ENCODE data around the gene KRT78. TPM values are rescaled to one million over a fixed set of nuclear protein-coding genes. Genes with fewer than 3 reads are reported as not detected.
"Not testable (repeated sequence)": the region's sequence is repeated elsewhere in the genome, so short reads cannot be mapped to it uniquely, and the experiment has no call there.

KRT78 gene, protein sequence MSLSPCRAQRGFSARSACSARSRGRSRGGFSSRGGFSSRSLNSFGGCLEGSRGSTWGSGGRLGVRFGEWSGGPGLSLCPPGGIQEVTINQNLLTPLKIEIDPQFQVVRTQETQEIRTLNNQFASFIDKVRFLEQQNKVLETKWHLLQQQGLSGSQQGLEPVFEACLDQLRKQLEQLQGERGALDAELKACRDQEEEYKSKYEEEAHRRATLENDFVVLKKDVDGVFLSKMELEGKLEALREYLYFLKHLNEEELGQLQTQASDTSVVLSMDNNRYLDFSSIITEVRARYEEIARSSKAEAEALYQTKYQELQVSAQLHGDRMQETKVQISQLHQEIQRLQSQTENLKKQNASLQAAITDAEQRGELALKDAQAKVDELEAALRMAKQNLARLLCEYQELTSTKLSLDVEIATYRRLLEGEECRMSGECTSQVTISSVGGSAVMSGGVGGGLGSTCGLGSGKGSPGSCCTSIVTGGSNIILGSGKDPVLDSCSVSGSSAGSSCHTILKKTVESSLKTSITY
- not detected for total RNA-seq
- long read RNA-seq, result 0 reads

DNA sequence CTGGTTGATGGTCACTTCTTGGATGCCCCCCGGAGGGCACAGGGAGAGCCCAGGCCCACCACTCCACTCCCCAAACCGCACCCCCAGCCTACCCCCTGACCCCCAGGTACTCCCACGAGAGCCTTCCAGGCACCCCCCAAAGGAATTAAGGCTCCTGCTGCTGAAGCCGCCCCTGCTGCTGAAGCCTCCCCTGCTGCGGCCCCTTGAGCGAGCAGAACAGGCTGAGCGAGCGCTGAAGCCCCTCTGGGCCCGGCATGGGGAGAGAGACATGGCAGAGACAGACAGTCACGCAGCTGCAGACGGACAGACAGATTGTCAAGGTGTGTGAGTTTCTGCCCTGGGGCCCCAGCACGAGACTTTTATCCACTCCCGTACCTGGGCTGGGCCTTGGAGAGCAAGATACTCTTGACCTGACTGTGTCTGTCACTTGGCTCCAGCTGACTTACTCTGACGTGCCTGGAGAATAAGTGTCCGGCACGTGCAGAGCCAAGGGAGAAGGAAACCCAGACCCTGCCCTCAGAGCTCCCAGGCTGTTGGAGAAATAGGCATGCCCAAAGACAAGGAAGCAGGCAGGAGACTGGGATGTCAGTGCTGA, at the start of gene KRT78:
TSS of gene KRT78 (minus strand) at position 334 of the 595 bp plus-strand sequence. CDS start at position 270, 64 bp downstream.
- ATAC-seq, result no peak

DNA sequence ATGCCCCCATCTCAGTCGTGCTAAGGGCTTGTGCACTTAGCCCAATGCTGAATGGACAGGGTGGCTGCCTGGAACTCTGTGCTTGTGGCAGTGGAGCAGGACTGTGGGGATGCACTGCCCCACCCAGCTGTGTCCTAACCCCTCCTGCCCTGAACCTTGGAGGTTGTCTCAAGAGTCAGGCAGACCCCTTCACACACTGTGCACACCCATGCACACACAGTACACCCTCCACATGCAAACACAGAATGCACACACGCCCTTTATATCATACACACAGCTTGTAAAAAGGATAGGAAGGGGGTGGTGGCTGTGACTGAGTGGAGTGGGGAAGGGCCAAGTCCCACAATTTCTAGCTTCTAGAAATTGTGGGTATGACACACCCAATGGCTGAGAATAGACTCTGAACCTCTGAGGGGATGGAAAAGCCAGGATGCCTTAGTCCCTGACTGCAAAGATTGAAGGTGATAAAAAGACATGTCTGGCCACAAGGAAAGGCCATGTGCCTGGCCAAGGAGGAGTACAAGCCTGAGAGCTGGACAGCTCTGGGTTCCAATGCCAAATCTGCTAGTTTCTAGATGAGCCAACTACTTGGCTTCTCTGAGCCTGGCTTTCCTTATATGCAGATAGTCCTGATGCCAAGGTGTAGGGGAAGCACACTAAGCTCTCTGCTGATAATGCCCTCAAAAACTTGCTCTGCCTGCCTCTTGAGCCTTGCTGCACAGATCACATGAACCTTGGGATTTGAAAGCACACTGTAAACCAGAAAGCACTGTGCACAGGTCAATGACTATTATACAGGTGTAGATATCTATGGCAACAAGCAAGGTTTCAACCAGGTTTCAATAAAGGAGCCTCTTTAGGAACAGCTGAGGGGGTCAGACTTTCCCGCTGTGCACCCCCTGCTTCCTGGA, 47.7 kb upstream of the KRT78 start:
- intact Hi-C loops (cut with DNase I, micrococcal nuclease), result no loop called here
- peak; percentile 58 to 74 for DNase-seq
- ATAC-seq, result peak; percentile 54

More for the DNA sequence above, at the start of gene KRT78:
- DNase-seq, result no peak
- intact Hi-C loops (cut with DNase I, micrococcal nuclease), result no loop called here

DNA sequence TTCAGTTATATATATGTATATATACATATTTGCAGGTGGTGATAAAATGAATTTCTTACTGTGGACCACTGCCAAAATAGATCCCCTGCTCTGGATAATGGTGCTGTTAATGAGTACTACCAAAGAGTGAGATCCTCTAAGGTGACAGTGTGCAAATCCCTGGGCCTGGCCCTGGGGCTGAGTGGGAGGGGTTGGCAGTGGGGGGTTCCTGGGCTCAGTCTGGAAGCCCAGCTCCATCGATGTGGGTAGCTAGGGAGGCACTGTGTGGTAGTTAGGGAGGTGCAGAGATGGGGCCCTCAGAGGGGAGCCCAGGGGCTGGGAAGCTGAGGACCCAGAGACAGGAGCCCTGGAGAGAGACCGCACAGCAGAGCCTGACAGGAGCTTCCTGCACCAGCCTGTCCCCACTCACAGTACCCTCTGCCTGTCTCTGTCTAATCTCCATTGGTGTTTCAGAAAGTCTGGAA, 47.0 kb upstream of the KRT78 start:
- peak in 1 of 2 donors; percentile 28 for DNase-seq
- intact Hi-C loops (cut with DNase I, micrococcal nuclease), result no loop called here
- peak; percentile 14 for ATAC-seq

DNA sequence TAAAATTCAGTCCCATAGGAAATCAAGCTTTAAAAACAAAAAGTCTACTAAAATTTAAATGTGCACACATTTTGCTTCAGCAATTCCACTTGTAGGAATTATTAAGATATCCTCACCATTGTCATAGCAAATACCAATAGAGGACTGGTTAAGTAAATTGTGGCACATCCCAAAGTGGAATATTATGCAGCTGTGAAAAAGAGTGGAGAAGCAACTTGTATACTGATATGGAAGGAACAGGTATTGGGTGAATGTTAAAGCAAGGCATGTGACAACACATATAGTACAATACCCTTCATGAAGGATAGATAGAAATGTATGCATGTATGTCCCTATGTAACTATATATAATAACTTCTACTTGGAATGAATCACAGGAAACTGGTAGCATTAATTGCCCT, 44.2 kb upstream of the KRT78 start:
- no peak for DNase-seq
- no peak for ATAC-seq
- intact Hi-C loops (cut with DNase I, micrococcal nuclease), result no loop called here

DNA sequence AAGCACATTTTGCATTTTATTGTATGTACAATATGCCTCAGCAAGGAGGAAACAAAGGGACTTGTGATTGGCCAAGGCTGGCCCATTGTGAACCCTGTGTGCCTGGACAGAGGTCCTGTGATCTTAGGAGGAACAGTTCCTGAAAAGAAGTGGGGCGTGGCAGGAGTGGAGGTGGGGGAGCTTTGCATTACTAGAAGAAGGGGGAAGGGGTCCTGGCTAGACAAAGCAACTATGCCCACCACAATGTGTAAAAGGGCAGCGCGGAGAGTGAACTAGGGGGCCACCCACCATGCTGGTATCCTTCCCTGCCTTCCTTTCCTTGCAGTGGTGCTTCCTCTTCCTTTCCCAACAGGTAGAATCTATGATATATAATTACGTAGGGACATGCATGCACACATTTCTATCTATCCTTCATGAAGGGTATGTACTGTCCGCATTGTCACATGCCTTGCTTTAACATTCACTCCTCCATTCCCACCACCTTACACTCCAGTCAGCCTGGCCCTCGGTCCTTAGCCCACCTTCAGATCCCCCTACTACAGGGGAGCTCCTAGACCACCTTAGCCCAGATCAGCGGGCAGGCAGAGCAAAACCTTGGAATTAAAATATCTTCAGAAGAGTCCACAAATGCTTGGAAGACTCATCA, 43.5 kb upstream of the KRT78 start:
- DNase-seq (peak in 1 of 2 donors; percentile 56), ATAC-seq (no peak)
- intact Hi-C loops (cut with DNase I, micrococcal nuclease), result no loop called here

DNA sequence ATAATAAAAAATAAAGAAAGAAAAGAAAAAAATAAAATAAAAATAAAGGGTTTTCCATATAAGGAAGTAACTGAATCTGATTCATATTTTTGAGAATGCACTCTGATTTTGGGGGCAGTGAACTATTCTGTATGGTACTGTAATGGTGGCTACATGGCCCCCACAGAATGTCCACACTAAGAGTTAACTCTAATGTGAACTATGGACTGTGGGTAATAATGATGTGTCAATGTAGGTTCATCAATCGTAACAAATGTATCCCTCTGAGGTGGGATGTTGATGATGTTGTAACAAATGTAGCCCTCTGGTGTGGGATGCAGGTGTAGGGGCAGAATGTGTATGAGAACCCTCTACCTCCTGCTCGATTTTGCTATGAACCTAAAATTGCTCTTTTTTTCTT, 42.2 kb upstream of the KRT78 start:
- ATAC-seq (no peak), DNase-seq (no peak)
- intact Hi-C loops (cut with DNase I, micrococcal nuclease), result no loop called here

DNA sequence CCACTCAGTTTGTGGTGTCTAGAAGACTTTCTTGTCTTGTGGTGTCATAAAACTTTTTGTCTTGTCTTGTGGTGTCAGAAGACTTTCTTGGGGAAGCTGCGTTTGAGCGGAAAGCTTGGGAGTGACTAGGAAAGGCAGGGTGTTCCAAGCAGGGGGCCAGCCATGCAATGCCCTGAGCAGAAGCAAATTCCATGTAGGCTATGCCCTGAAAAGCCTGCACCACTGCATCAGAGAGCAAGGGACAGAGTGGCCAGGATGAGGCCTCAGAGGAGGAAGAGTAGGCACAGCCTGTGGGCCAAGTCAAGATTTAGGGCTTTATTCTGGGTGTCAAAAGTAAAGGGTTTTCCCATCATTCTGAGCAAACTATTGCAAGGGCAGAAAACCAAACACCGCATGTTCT, 41.6 kb upstream of the KRT78 start:
- ATAC-seq, result no peak
- no peak for DNase-seq
- intact Hi-C loops (cut with DNase I, micrococcal nuclease), result no loop called here

DNA sequence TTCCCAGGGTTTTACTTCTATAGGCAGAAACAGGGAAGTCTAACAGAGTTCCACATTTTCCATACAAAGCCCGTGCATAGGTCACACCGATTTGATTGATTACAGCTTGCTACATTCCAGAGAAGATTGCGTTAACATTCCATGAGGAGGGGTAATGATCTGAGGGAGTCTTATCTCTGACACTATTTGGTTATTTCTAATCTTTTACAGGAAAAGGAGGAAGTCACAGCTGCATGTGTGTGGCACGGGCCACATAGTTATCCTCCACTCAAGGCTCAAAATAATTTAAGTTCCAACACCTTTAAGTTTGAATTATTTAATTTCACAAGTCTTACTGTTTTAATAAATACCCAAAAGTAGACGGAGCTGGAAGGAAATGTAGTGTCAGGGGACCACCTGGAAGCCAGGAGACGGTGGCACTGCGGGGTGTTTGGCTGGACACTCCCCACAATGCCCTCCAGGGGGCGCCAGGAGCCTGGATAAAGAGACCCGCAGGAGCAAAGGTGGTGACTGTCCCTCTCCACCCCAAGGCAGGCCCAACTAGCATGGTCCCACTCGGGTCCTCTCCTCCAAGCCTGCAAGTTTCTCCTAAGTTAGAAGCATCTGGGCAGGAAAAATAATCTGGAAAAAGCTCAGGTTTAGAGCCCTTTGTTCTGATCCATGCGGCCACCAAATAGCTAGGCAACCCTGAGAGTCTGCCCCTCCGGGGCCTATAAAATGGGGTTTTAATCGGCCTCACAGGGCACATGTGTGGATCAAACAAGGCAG, 35.9 kb upstream of the KRT78 start:
- DNase-seq, result peak; percentile 76 to 86
- intact Hi-C loops (cut with DNase I, micrococcal nuclease), result loop anchor here (2.0 to 10.0 kb wide), 3 partner anchors 93 to 300 kb away; no protein-coding TSS in a partner anchor
- peak; percentile 71 for ATAC-seq

DNA sequence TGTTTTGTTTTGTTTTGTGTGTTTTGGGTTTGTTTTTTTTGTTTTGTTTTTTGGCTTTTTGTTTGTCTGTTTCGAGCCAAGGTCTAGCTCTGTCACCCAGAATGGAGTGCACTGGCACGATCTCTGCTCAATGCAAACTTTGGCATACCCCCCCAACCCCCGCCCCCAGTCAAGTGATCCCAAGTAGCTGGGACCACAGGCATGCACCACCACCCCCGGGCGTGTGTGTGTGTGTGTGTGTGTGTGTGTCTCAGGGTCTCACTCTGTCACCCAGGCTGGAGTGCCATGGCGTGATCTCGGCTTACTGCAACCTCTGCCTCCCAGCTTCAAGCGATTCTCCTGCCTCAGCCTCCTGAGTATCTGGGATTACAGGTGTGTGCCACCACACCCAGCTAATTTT, 31.7 kb upstream of the KRT78 start:
- DNase-seq, ATAC-seq: not testable (repeated sequence)
- intact Hi-C loops (cut with DNase I, micrococcal nuclease), result loop anchor here in 1 of 2 donors (10.0 kb wide), 1 partner anchor 296 kb away; no protein-coding TSS in a partner anchor

DNA sequence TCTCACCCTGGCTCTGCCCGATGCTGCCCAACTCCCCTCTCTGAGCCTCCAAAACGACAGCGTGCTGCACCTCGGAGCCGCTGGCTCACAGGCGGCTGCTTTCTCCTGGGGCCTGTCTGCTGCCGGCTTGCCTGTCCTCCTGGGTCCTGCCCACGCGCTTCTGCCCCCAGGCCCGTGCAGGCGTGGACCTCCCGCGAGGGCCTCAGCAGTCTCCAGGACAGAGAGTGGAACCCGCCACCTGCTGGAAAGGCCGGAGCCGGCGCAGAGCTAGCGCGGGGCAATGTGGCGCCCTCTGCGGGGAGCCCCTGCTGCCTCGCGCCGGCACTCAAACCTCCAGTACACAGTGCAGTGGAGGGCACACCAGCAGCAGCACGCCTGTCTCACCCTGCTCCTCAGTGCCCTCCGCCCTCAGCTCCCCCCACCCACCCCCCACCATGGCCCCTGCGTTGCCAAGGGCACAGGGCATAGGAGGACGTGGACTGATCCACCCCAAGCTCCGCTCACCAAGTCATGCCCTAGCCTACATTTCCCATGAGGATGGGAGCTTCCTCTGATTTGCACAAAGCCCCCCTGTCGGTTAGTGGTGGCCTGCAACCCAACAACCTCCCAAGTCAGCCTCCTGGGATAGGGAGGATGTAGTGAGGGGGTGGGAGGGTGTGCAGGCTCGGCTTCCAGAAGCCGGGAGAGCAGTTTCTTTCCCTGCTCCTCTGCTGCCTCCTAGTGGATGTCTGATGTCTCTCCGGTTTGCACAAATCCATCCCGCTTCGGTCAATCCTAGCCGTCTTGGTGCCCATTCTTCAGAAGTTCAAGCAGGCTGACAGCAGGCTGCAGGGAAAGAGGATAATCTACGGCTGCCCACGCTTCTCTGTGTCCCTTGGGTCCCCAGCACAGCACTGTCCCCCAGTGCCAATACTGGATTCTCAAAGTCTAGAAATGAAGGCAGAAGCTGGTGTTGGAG, 30.9 kb upstream of the KRT78 start:
- ATAC-seq, result peak; percentile 77
- DNase-seq, result peak; percentile 80 to 89
- intact Hi-C loops (cut with DNase I, micrococcal nuclease), result loop anchor here (5.0 to 10.0 kb wide), 4 partner anchors 295 to 722 kb away; no protein-coding TSS in a partner anchor

DNA sequence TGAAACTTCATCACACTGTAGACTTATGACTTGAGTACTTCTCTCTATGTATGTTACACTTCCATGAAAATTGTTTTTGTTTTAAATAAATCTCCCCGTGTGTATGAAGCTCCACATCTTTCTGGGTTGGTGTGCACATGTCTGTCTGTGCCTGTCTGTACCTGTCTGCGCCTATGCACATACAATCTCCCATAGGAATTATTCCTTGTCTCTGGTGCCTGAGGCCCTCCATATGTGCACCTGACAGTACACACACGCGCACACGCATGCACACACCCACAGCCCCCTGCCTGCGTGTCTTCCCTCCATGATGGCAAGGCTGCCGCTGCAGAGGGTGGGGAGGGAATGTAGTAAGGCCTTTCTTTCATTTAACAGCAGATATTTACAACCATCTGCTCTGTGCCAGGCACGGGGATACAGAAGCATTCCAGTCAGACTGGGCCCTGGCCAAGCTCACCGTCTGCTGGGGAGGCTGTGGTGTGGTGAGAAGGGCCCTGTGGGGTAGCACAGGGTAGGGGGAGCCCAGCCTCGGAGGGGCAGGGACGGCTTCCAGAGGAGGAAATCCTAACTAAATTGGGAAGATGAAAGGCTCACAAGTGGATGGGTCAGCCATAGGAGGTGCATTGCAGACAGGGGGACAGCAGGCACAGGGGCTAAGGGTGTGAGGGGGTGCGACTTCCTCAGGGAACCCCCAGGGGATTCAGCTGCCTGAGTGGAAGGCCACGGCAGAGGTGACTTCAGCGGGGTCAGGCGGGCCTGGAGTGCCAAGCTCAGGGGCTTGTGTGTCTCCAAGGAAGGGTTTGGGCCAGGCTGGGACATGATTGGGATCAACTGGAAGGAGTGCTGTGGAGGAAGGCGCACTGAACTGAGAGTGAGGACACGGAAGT, 30.0 kb upstream of the KRT78 start:
- DNase-seq (peak in 1 of 2 donors; percentile 33), ATAC-seq (no peak)
- intact Hi-C loops (cut with DNase I, micrococcal nuclease), result loop anchor here in 1 of 2 donors (5.0 kb wide), 3 partner anchors 296 to 721 kb away; no protein-coding TSS in a partner anchor

DNA sequence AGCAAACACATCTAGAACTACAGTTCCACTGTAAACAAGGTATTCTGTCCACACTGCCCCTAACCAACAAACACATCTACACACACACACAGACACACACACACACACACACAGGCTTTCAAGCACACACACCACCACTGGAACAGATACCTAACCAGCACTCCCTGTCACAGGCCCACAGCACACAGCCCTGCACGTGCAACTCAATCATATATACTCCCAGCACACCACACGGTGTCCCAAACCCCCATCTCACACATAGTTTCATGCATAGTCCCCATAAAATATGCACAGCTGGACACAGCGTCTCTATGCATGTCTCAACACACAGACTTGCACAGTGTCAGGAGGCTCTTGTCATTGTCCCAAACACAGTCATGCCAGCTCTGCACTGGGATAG, 28.4 kb upstream of the KRT78 start:
- ATAC-seq (no peak), DNase-seq (no peak)
- intact Hi-C loops (cut with DNase I, micrococcal nuclease), result loop anchor here in 1 of 2 donors (5.0 kb wide), 3 partner anchors 295 to 720 kb away; no protein-coding TSS in a partner anchor

DNA sequence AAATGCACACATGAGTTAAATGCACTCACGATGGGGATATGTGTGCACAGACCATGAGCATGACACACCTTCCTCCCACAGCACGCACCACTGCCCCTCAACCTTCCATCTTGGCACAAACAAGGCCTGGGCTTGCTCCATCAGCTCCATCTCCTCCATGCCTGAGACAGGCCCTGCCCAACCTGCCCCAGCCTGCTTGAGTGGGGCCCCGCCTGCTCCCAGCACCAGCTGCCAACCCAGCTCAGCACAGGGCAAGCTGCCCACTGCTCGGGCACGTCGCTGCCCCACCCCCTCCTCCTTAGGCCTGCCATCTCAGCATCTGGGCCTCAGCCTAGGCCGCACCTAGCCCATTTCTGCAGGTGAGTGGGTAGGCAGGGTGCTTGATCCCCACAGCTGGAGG, 27.6 kb upstream of the KRT78 start:
- peak; percentile 81 to 86 for DNase-seq
- intact Hi-C loops (cut with DNase I, micrococcal nuclease), result loop anchor here in 1 of 2 donors (5.0 kb wide), 3 partner anchors 294 to 719 kb away; no protein-coding TSS in a partner anchor
- peak; percentile 41 for ATAC-seq

DNA sequence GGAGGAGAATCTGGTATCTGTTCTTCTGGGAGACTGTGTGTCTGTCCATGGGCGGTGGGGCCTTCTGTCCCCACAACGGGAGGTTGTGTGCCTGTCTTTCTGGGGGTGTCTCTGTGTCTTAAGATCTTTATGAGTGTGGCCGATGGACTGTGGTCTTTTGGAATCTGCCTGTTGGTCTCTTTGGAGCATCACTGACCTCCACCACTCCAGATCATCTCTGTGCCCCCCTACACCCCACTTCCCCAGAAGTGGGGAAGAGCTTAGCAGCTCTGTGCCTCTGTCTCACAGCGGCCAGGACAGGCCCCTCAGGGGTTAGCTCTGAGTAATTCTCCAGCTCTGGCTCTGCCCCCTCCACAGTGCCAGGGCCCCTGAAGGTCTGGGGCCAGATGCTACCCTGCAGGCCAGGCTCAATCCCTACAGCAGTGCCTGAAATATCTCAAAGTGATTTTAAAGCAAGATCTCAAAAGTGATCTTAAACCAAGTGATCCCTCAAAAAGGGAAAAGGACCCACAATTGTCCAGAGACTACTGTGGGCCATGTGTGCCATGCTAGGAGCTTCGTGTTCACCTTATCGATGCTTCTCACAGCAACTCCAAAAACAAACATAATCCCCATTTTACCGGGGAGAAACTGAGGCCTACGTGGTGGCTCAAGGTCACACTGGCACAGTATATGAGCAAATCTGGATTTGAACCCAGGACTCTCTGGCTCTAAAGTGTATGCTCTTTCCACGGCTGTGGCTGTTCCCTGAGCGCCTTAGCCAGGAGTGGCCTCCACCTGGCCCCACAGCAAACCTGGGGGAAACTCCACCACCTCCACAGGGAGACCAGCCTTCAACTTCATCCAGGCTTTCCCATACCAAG, 26.0 kb upstream of the KRT78 start:
- ATAC-seq (no peak), DNase-seq (no peak)
- intact Hi-C loops (cut with DNase I, micrococcal nuclease), result loop anchor here in 1 of 2 donors (5.0 kb wide), 3 partner anchors 293 to 718 kb away; no protein-coding TSS in a partner anchor

Measured in left colon (tissue), 2 donors.